Measurements from ENCODE around the gene USP8. TPM values are rescaled to one million over a fixed set of nuclear protein-coding genes. Genes with fewer than 3 reads are reported as not detected.

USP8 gene
- total RNA-seq, 1 donor from 2014 or later: 74.6 TPM

GRCh38 chr15:50458348-50459112 lies 34.3 kb downstream of the USP8 start:
- no peaks in the 10 kb centered on the region for H3K9me3 ChIP-seq
- no peak for TF ChIP-seq CTCF (IDR thresholded peaks at IDR 0.05)
- no peak for DNase-seq
- no peak overlapping the region for H3K4me3 ChIP-seq
- H3K27me3 ChIP-seq (ENCODE audit: low read depth): no peaks in the 10 kb centered on the region
- no peak overlapping the region for H3K27ac ChIP-seq
- ATAC-seq: no peak
- intact Hi-C loops (cut with DNase I): no loop called here
- H3K36me3 ChIP-seq: peaks cover 83% of the 10 kb centered on the region
- H3K4me1 ChIP-seq: no peaks in the 10 kb centered on the region

- no peak overlapping the region for H3K4me3 ChIP-seq
- peaks cover 95% of the 10 kb centered on the region for H3K36me3 ChIP-seq
- intact Hi-C loops (cut with DNase I): no loop called here
- DNase-seq (no peak), ATAC-seq (no peak)
- H3K9me3 ChIP-seq: no peaks in the 10 kb centered on the region
- H3K27me3 ChIP-seq (ENCODE audit: low read depth): no peaks in the 10 kb centered on the region
- no peak for TF ChIP-seq CTCF (IDR thresholded peaks at IDR 0.05)
- H3K27ac ChIP-seq: no peak overlapping the region
- H3K4me1 ChIP-seq: peaks cover 4% of the 10 kb centered on the region
Observed at GRCh38 chr15:50463423-50464358, 39.5 kb downstream of the USP8 start.

- intact Hi-C loops (cut with DNase I): no loop called here
- ATAC-seq (no peak), DNase-seq (no peak)
- no peaks in the 10 kb centered on the region for H3K9me3 ChIP-seq
- H3K4me1 ChIP-seq: no peaks in the 10 kb centered on the region
- H3K4me3 ChIP-seq: no peak overlapping the region
- no peaks in the 10 kb centered on the region for H3K27me3 ChIP-seq (ENCODE audit: low read depth)
- TF ChIP-seq CTCF (IDR thresholded peaks at IDR 0.05): no peak
- no peak overlapping the region for H3K27ac ChIP-seq
- H3K36me3 ChIP-seq: peaks cover 85% of the 10 kb centered on the region
Observed at GRCh38 chr15:50471072-50471471, 46.9 kb downstream of the USP8 start.

- ATAC-seq (no peak), DNase-seq (no peak)
- Histone ChIP-seq H3K4me3 (no peak overlapping the region), H3K4me1 (no peaks in the 10 kb centered on the region), H3K36me3 (peaks cover 96% of the 10 kb centered on the region), H3K27me3 (ENCODE audit: low read depth) (no peaks in the 10 kb centered on the region), H3K27ac (no peak overlapping the region), H3K9me3 (no peaks in the 10 kb centered on the region)
- intact Hi-C loops (cut with DNase I): no loop called here
- no peak for TF ChIP-seq CTCF (IDR thresholded peaks at IDR 0.05)
Observed at GRCh38 chr15:50476143-50476542, 51.9 kb downstream of the USP8 start.

- ATAC-seq (no peak), DNase-seq (no peak)
- Histone ChIP-seq H3K4me1 (no peaks in the 10 kb centered on the region), H3K36me3 (peaks cover 91% of the 10 kb centered on the region), H3K27ac (no peak overlapping the region), H3K9me3 (no peaks in the 10 kb centered on the region), H3K27me3 (ENCODE audit: low read depth) (no peaks in the 10 kb centered on the region), H3K4me3 (no peak overlapping the region)
- TF ChIP-seq CTCF (IDR thresholded peaks at IDR 0.05): no peak
- intact Hi-C loops (cut with DNase I): no loop called here
Observed at GRCh38 chr15:50484781-50485180, 60.6 kb downstream of the USP8 start.

All from lower lobe of right lung (tissue), 2 donors.